WTC11 (cell line): Measurements from ENCODE around the gene SLC13A4. TPM values are rescaled to one million over a fixed set of nuclear protein-coding genes. Genes with fewer than 3 reads are reported as not detected.

Experiments
- ATAC-seq: fragments of 200-7000 bp; cut with Tn5 transposase; 2 replicates; pipeline ENCODE4 v1.10.0; 2021; ENCODE audit warnings: mild to moderate bottlenecking, moderate library complexity
- CTCF ChIA-PET: fragments of 300-600 bp; sonication (Branson Sonifier 250); formaldehyde crosslinking; loops from one replicate; lab custom pipeline; 2021; ENCODE audit warnings: antibody characterized with exemption; lab: Charles Lee
- POLR2A ChIA-PET: fragments of 350-600 bp; sonication (Branson Sonifier 250); formaldehyde crosslinking; loops from one replicate; lab custom pipeline; 2021; ENCODE audit warnings: antibody characterized with exemption; lab: Charles Lee
- DNase-seq: peaks from one replicate; pipeline ENCODE4 v3.0.0; 2021; ENCODE audit warnings: low spot score
- H3K27ac Mint-ChIP-seq: 2 replicates; pipeline ENCODE4 v1.8.0; 2021; ENCODE audit warnings: mixed read lengths
- H3K27me3 Mint-ChIP-seq: 2 replicates; pipeline ENCODE4 v1.8.0; 2021; ENCODE audit warnings: low read depth, mild to moderate bottlenecking, moderate library complexity, mixed read lengths
- H3K36me3 Mint-ChIP-seq: 2 replicates; pipeline ENCODE4 v1.8.0; 2021; ENCODE audit warnings: mixed read lengths
- H3K4me1 Mint-ChIP-seq: 2 replicates; pipeline ENCODE4 v1.8.0; 2022; ENCODE audit warnings: mixed read lengths
- H3K4me3 Mint-ChIP-seq: 2 replicates; pipeline ENCODE4 v1.8.0; 2021; ENCODE audit warnings: mild to moderate bottlenecking, moderate library complexity, mixed read lengths
- H3K9me3 Mint-ChIP-seq: 2 replicates; pipeline ENCODE4 v1.8.0; 2021; ENCODE audit warnings: mixed read lengths
- ATF1 ChIP-seq: sonication (generic); formaldehyde crosslinking; IDR thresholded peaks from 2 replicates; pipeline ENCODE4 v1.8.1; 2023; ENCODE audit warnings: mild to moderate bottlenecking, moderate library complexity, missing genetic modification reagents
- ATF2 ChIP-seq: sonication (generic); formaldehyde crosslinking; IDR thresholded peaks from 2 replicates; pipeline ENCODE4 v1.8.1; 2022; ENCODE audit warnings: low read depth, missing genetic modification reagents, borderline replicate concordance
- CBFB ChIP-seq: sonication (generic); formaldehyde crosslinking; IDR thresholded peaks from 2 replicates; pipeline ENCODE4 v1.8.1; 2022; ENCODE audit warnings: mild to moderate bottlenecking, low read depth, missing genetic modification reagents
- E2F4 ChIP-seq: sonication (generic); formaldehyde crosslinking; IDR thresholded peaks from 2 replicates; pipeline ENCODE4 v1.8.1; 2022; ENCODE audit warnings: low read depth, mild to moderate bottlenecking, moderate library complexity, missing genetic modification reagents, borderline replicate concordance
- ELF4 ChIP-seq: sonication (generic); formaldehyde crosslinking; IDR thresholded peaks from 2 replicates; pipeline ENCODE4 v1.8.1; 2022; ENCODE audit warnings: low read depth, mild to moderate bottlenecking, moderate library complexity, missing genetic modification reagents
- ETV6 ChIP-seq: sonication (generic); formaldehyde crosslinking; IDR thresholded peaks from 2 replicates; pipeline ENCODE4 v1.8.1; 2022; ENCODE audit warnings: mild to moderate bottlenecking, missing genetic modification reagents
- GTF2I ChIP-seq: fragments of 250-450 bp; sonication (Bioruptor Pico); conservative IDR thresholded peaks from 2 replicates; pipeline ENCODE4 v1.4.0; 2021; ENCODE audit warnings: mild to moderate bottlenecking
- MXD4 ChIP-seq: fragments of 250-450 bp; sonication (Bioruptor Pico); IDR thresholded peaks from 2 replicates; pipeline ENCODE4 v1.8.0; 2021; ENCODE audit warnings: mild to moderate bottlenecking, moderate library complexity, borderline replicate concordance
- NFATC4 ChIP-seq: fragments of 250-450 bp; sonication (Bioruptor Pico); IDR thresholded peaks from 2 replicates; pipeline ENCODE4 v1.9.0; 2021; ENCODE audit warnings: mild to moderate bottlenecking
- NFE2L1 ChIP-seq: sonication (generic); formaldehyde crosslinking; IDR thresholded peaks from 2 replicates; pipeline ENCODE4 v1.8.1; 2023; ENCODE audit warnings: missing genetic modification reagents
- PRRX2 ChIP-seq: fragments of 250-450 bp; sonication (Bioruptor Pico); IDR thresholded peaks from 2 replicates; pipeline ENCODE4 v1.8.0; 2021; ENCODE audit warnings: mild to moderate bottlenecking
- SMAD4 ChIP-seq: sonication (generic); formaldehyde crosslinking; IDR thresholded peaks from 2 replicates; pipeline ENCODE4 v1.8.0; 2022; ENCODE audit warnings: mild to moderate bottlenecking, missing genetic modification reagents
- STAT6 ChIP-seq: sonication (generic); formaldehyde crosslinking; conservative IDR thresholded peaks from 2 replicates; pipeline ENCODE4 v1.8.1; 2023; ENCODE audit warnings: mild to moderate bottlenecking, low read depth, missing genetic modification reagents, moderate library complexity
- USF1 ChIP-seq: sonication (generic); formaldehyde crosslinking; IDR thresholded peaks from 2 replicates; pipeline ENCODE4 v1.8.0; 2022; ENCODE audit warnings: mild to moderate bottlenecking, missing genetic modification reagents
- USF2 ChIP-seq: sonication (generic); formaldehyde crosslinking; IDR thresholded peaks from 2 replicates; pipeline ENCODE4 v1.8.1; 2023; ENCODE audit warnings: mild to moderate bottlenecking, missing genetic modification reagents, moderate library complexity
- ZBTB43 ChIP-seq: sonication (generic); formaldehyde crosslinking; IDR thresholded peaks from 2 replicates; pipeline ENCODE4 v1.8.1; 2023; ENCODE audit warnings: mild to moderate bottlenecking, missing genetic modification reagents
- ZMAT4 ChIP-seq: fragments of 250-450 bp; sonication (Bioruptor Pico); IDR thresholded peaks from 2 replicates; pipeline ENCODE4 v1.9.0; 2021; ENCODE audit warnings: mild to moderate bottlenecking
- ZNF263 ChIP-seq: sonication (generic); formaldehyde crosslinking; IDR thresholded peaks from 2 replicates; pipeline ENCODE4 v1.8.1; 2022; ENCODE audit warnings: low read depth, mild to moderate bottlenecking, moderate library complexity, missing genetic modification reagents
- ZNF281 ChIP-seq: sonication (generic); formaldehyde crosslinking; IDR thresholded peaks from 2 replicates; pipeline ENCODE4 v1.8.0; 2023; ENCODE audit warnings: mild to moderate bottlenecking, missing genetic modification reagents
- ZNF425 ChIP-seq: fragments of 250-450 bp; sonication (Bioruptor Pico); conservative IDR thresholded peaks from 2 replicates; pipeline ENCODE4 v1.9.0; 2021; ENCODE audit warnings: mild to moderate bottlenecking
- ZNF671 ChIP-seq: fragments of 250-450 bp; sonication (Bioruptor Pico); IDR thresholded peaks from 2 replicates; pipeline ENCODE4 v1.8.0; 2021; ENCODE audit warnings: mild to moderate bottlenecking
- total RNA-seq: library from RNA; stranded (reverse); gene quantifications from 3 replicates; pipeline ENCODE4 v1.2.3, GENCODE V29; 2021

Gene SLC13A4
- total RNA-seq, 1 experiment from 2014 or later, result 1.6 TPM

GRCh38 chr7:135747366-135747765 is 19.4 kb upstream of the SLC13A4 start:
- CTCF ChIA-PET, result no interaction called here

GRCh38 chr7:135745703-135746312 is 17.8 kb upstream of the SLC13A4 start:
- CTCF ChIA-PET, result interaction anchor here (2.2 kb wide), 1 partner anchor 35 kb away, joined by 12 read pairs; no protein-coding TSS in a partner anchor
- TF ChIP-seq GTF2I (CRISPR knock-in tag) (no peak), ZNF263 (CRISPR knock-in tag) (no peak), CBFB (no peak), ZNF281 (CRISPR knock-in tag) (no peak), ETV6 (CRISPR knock-in tag) (no peak), USF1 (CRISPR knock-in tag) (no peak), ZMAT4 (no peak), ZBTB43 (CRISPR knock-in tag) (no peak), ZNF425 (CRISPR knock-in tag) (no peak), ATF2 (no peak), ATF1 (no peak), STAT6 (CRISPR knock-in tag) (no peak), SMAD4 (CRISPR knock-in tag) (no peak)

More at GRCh38 chr7:135747366-135747765, 19.4 kb upstream of the SLC13A4 start:
- peaks cover 21% of the 10 kb centered on the region for H3K4me1 Mint-ChIP-seq
- H3K9me3 Mint-ChIP-seq, result 0 out of 2 replicates have a peak, but pooled peaks cover 6% of the 10 kb centered on the region
- H3K36me3 Mint-ChIP-seq, result 0 out of 2 replicates have a peak, but pooled peaks cover 2% of the 10 kb centered on the region
- no peak overlapping the region for H3K27ac Mint-ChIP-seq
- H3K27me3 Mint-ChIP-seq, result no peaks in the 10 kb centered on the region; the same call in 1 of the 2 replicates
- POLR2A ChIA-PET, result no interaction called here
- no peak overlapping the region for H3K4me3 Mint-ChIP-seq
- no peak for TF ChIP-seq CBFB
- TF ChIP-seq NFATC4 (CRISPR knock-in tag), result no peak
- no peak for TF ChIP-seq ETV6 (CRISPR knock-in tag)
- TF ChIP-seq USF2 (CRISPR knock-in tag), result no peak
- no peak for TF ChIP-seq MXD4 (CRISPR knock-in tag)
- TF ChIP-seq GTF2I (CRISPR knock-in tag), result no peak
- no peak for TF ChIP-seq E2F4
- no peak for TF ChIP-seq PRRX2
- TF ChIP-seq NFE2L1, result no peak
- no peak for TF ChIP-seq ELF4 (CRISPR knock-in tag)
- TF ChIP-seq ZNF671 (CRISPR knock-in tag), result no peak
- TF ChIP-seq, all 79 proteins: peak for 0
- DNase-seq (no peak), ATAC-seq (no peak)

More at GRCh38 chr7:135745703-135746312, 17.8 kb upstream of the SLC13A4 start:
- no peak overlapping the region for H3K27ac Mint-ChIP-seq
- no peak for DNase-seq
- H3K4me3 Mint-ChIP-seq, result no peak overlapping the region
- no peaks in the 10 kb centered on the region for H3K36me3 Mint-ChIP-seq
- peaks cover 14% of the 10 kb centered on the region for H3K4me1 Mint-ChIP-seq
- ATAC-seq, result no peak
- no peaks in the 10 kb centered on the region; the same call in 1 of the 2 replicates for H3K27me3 Mint-ChIP-seq
- no peaks in the 10 kb centered on the region for H3K9me3 Mint-ChIP-seq
- POLR2A ChIA-PET, result no interaction called here
